HG02970 (cell line): ENCODE results near the gene BAG3.

Experiments
- ATAC-seq: cut with Tn5 transposase; IDR thresholded peaks from one replicate; pipeline ENCODE4 v1.9.1; 2021; ENCODE audit warnings: mild to moderate bottlenecking, moderate library complexity, moderate number of reproducible peaks; ENCODE audit not compliant: unreplicated experiment, low FRiP score

Gene BAG3

GRCh38 chr10:119663866-119664698 is 12.9 kb downstream of the BAG3 start:
- no peak for ATAC-seq

DNA sequence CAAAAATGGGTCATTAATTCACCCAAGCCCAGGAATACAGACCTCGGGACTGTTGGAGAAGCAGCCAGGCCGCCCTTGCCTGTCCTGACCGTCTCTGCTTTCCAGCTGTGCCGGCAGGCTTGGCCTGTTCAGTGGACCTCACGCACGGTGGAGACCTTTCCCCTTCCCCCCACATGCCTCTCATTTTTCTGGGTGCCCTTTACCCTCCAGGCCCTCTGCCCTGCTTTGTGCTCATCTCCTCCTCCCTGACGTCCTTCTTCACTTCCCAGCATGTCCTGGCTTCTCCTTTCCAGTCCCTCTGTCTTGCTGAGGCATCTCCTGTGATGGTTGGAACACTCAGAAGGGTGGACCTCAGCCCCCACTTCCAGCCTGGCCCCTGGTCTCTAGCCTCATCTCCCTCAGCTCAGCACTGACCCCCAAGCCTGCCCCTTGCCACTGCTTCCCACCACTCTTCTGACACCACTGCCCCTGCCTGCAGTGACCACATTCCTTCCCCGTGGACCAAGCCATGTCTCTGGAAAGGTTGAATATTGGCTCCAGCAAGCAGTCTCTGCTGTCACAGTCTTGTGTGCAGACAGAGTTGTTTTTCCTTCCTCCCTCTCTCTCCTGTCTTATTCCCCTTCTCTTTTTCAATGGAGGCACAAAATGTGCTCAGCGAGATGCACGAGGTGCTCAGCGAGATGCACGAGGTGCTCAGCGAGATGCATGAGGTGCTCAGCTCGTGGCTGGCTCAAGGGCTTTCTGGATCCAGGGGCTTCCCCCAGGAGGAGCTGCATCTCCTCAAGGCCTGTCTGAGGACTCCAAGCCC is 14.9 kb downstream of the BAG3 start:
- ATAC-seq = no peak

DNA sequence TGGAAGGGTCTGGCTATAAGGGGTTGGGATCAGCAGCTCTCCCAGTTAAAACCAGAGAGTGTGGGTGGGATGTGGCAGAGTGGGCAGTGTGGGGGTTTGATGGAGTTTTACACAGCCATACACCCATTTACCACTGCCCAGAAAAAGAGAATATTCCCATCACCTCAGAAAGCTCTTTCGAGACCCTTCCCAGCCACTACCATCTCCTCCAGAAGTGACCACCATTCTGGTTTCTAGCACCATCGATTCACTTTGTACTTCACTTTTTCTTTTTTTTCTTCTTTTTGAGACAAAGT is 15.5 kb downstream of the BAG3 start:
- no peak for ATAC-seq

GRCh38 chr10:119667562-119668328 is 16.6 kb downstream of the BAG3 start:
- ATAC-seq = no peak

GRCh38 chr10:119668461-119668860 is 17.3 kb downstream of the BAG3 start:
- no peak for ATAC-seq

DNA sequence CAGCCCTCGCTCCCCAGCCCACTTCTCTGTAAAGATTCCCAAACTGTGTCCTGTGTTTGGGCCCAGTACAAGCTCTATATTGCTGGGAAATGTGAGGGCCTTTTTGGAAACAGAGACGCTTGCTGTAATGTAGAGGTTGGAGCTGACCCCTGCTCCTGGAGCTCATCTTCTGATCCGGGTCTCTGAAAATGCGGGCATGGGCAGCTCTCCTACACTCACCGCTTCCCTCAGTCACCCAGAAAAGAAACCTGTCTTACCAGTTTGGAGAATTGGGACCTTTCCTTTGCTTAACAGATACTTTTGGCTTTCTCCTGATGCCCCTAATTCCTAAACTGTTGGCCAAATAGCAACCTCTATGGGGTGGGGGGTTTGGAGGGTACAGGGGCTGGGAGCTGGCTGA is 18.2 kb downstream of the BAG3 start:
- ATAC-seq = no peak

DNA sequence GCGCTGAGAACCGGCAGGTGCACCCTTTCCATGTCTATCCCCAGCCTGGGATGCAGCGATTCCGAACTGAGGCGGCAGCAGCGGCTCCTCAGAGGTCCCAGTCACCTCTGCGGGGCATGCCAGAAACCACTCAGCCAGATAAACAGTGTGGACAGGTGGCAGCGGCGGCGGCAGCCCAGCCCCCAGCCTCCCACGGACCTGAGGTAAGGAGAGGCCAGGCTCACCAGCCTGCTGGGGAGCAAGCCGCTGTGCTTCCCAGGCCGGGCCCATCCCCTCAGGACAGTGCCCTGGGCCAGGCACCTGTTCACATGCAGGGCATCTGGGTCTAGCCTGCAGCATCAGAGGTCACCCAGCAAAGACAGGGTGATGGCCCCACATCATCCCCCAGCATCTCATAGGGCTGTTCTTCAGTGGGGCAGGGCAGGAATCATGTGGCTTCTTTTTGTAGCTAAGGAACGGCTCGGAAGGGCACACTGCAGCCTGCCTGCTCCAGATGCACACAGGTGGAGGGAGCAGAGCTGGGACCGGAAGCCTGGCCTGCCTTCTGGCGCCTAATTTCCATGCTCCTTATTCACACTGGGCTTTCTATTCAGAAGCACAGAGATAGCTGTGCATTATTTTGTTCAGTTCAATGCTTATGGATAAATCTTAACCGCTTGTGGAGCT is 18.9 kb downstream of the BAG3 start:
- no peak for ATAC-seq

- no peak for ATAC-seq
Observed at GRCh38 chr10:119670717-119671116, 19.5 kb downstream of the BAG3 start.

DNA sequence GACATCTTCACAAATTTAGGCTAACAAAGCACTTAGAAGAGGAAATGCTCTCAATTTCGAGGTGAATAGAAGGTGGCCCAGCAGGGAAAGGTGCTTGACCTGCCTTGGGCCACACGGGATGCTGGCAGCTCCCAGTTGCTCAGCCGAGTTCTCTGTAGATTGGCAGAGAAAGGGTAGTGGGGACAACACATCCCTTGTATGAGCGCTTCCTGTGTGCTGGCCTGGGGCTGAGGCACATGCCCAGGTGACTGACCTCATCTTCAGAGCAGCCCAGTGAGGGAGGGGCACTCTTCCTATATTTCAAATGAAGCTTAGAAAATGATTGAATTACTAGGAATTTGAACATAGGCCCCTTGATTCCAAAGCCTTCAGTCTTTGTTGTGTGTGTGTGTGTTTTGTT is 20.2 kb downstream of the BAG3 start:
- no peak for ATAC-seq

DNA sequence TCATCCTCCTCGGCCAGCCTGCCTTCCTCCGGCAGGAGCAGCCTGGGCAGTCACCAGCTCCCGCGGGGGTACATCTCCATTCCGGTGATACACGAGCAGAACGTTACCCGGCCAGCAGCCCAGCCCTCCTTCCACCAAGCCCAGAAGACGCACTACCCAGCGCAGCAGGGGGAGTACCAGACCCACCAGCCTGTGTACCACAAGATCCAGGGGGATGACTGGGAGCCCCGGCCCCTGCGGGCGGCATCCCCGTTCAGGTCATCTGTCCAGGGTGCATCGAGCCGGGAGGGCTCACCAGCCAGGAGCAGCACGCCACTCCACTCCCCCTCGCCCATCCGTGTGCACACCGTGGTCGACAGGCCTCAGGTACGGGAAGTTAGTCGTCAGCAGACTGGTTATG is 21.1 kb downstream of the BAG3 start:
- no peak for ATAC-seq

- no peak for ATAC-seq
Observed at GRCh38 chr10:119673271-119673670, 22.1 kb downstream of the BAG3 start.

DNA sequence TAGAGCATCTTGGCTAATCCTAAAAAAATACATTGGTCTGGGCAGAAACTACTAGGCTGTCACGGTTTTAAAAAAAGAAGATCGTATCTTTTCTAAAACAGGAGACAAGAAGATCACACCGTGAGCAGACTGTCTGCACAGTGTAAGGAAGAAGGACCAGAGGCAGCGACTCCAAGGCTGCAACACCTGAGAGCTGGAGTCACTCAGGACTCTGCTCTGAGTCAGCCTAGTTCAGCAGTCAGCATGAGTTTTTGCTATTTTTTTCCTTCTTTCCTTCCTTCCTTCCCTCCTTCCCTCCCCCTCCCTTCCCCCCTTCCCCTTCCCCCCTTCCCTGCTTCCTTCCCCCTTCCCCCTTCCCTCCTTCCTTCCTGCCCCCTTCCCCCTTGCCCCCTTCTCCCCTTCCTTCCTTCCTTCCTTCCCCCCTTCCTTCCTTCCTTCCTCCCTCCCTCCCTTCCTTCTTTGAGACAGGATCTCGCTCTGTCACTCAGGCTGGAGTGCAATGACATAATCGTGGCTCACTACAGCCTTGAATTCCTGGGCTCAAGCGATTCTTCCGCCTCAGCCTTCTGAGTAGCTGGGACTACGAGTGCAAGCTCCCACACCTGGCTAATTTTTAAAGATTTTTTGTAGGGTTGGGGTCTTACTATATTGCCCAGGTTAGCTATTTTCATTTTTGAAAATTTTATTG is 24.4 kb downstream of the BAG3 start:
- no peak for ATAC-seq

GRCh38 chr10:119677126-119677525 is 25.9 kb downstream of the BAG3 start:
- ATAC-seq = no peak

DNA sequence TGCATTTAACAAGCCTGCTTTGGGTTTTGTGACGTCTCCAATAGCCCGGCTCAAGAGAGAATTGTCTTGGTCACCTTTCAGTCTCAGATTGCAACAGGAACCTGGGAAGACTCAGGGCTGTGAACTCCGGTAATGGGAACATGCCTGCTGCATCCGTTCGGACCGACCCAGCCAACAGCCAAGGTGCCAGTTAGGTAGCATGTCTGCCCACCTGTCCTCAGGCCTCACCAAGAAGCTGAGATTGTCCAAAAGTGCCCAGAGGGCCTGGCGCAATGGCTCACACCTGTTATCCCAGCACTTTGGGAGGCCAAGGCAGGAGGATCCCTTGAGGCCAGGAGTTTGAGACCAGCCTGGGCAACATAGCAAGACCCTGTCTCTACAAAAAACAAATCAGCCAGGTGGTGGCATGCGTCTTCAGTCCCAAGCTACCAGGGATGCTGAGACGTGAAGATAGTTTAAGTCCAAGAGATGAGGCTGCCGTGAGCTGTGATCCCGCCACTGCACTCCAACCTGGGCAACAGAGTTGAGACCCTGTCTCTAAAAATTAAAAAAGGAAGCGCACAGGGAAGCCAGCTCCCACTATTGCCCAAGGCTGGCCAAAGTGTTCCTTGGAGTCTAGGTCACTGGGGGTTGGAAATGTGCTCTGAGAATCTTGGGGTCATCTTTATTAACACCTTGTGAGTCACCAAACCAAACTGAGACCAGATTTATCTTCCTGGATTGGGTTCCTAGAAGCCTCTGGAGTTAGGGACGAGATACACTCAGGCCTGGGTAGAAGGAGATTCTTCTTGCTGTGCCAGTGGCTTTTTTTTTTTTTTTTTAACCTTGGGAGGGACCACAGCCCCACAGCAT is 26.9 kb downstream of the BAG3 start:
- no peak for ATAC-seq

GRCh38 chr10:119679480-119679829 is 28.3 kb downstream of the BAG3 start:
- no peak for ATAC-seq

- ATAC-seq = no peak
Observed at GRCh38 chr10:119680050-119680449, 28.9 kb downstream of the BAG3 start.

DNA sequence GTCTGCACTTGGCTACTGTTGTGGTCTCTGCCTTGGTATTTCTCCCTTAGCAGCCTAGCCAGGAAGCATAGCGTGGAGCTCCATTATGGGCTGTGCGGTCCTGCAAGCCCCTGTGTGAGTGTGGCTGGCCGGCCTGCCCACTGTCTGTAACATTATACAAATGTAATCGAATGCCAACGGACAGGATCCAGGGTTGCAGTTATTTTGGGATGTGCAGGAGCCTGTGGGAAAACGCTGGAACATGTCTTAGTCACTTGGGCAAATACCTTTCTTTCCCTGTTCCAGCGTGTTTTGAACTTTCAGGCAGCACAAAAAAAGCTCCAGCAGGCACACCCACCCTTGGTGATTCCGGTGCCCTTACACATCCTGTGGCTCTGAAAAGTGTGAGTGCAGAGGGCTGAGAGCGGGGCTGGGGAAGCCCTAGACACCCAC is 29.5 kb downstream of the BAG3 start:
- no peak for ATAC-seq

GRCh38 chr10:119686465-119687191 is 35.4 kb downstream of the BAG3 start:
- ATAC-seq = no peak
